GM04504 (cell line): ENCODE data around the gene PLK5.
"Not testable (repeated sequence)": the region's sequence is repeated elsewhere in the genome, so short reads cannot be mapped to it uniquely, and the experiment has no call there.

Experiments
- DNase-seq: peaks from one replicate; pipeline ENCODE4 v3.0.0-alpha.2; 2012; ENCODE audit warnings: low read depth

Gene PLK5

GRCh38 chr19:1491114-1491848, 32.6 kb upstream of the PLK5 start, which contains the start of gene REEP6:
REEP6 (plus strand) TSS chr19:1491181; CDS start chr19:1491270, 89 bp downstream.
- DNase-seq = no peak

DNA sequence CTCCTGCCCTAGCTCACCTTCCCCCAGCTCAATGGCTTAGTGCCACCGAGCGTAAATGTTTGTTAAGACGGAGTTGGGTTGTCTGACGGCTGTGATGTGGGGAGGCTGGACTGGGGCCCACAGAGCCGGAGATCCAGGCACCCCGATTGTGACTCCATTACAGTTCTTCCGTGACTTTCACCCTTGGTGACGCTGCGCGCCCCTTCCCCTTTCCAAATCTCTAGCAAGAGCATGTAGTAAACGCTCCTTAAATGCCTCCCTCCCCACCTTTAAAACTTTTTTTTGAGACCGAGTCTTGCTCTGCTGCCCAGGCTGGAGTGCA, 32.1 kb upstream of the PLK5 start:
- DNase-seq = no peak

- no peak for DNase-seq
Observed at GRCh38 chr19:1492474-1493006, 31.3 kb upstream of the PLK5 start.

DNA sequence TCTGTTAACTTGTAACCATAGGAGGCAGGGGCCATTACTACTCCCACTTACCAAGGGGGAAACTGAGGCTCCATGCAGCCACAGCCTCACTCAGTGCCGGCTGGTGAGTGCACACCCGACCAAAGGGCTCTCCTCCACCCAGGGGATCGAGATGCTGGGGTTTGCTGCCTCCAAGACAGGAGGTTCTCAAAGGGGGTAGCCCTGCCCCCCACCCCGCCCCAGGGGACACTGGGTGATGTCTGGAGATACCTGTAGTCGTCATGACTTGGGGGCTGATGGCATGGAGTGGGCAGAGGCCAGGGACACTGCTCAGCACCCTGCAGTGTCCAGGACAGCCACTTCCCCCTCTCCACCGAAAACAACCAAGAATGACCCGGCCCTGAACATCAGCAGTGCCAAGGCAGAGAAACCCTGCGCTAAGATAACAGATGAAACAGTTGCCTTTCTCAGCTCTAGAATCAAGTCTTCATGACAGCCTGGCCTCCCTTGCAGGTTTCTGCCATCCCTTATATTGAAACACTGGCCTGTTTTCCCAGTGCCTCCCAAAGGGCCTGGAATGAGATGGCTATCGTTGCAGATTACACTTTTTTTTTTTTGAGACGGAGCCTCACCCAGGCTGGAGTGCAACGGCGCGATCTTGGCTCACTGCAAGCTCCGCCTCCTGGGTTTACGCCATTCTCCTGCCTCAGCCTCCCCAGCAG, 29.6 kb upstream of the PLK5 start:
- no peak for DNase-seq

GRCh38 chr19:1495051-1495798, 28.7 kb upstream of the PLK5 start:
- no peak for DNase-seq

DNA sequence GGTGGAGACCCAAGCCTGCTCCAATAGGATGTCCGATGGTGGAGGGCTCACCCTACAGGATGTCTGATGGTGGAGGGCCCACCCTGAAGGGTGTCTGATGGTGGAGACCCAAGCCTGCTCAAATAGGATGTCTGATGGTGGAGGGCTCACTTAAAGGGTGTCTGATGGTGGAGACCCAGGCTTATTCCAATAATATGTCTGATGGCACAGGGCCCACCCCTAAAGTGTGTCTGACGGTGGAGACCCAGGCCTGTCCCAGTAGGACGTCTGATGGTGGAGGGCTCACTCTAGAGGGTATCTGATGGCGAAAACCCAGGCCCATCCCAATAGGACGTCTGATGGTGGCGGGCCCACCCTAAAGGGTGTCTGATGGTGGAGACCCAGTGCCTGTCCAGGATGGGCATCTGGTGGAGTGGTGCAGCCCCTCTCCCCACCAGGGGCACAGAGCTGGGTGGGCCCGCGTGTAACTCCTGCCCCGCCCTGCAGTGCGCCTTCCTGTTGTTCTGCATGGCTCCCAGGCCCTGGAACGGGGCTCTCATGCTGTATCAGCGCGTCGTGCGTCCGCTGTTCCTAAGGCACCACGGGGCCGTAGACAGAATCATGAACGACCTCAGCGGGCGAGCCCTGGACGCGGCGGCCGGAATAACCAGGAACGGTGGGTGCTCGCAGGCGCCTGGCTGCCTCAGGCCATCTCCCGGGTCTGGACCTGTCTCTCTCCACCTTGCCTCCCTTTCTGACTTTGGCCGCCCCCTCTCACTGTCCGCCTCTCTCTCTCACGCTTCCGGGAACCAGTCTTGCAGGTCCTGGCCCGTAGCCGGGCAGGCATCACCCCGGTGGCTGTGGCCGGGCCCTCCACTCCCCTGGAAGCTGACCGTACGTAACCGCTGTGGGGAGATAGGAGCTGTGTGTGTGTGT, 27.8 kb upstream of the PLK5 start:
- DNase-seq = no peak

DNA sequence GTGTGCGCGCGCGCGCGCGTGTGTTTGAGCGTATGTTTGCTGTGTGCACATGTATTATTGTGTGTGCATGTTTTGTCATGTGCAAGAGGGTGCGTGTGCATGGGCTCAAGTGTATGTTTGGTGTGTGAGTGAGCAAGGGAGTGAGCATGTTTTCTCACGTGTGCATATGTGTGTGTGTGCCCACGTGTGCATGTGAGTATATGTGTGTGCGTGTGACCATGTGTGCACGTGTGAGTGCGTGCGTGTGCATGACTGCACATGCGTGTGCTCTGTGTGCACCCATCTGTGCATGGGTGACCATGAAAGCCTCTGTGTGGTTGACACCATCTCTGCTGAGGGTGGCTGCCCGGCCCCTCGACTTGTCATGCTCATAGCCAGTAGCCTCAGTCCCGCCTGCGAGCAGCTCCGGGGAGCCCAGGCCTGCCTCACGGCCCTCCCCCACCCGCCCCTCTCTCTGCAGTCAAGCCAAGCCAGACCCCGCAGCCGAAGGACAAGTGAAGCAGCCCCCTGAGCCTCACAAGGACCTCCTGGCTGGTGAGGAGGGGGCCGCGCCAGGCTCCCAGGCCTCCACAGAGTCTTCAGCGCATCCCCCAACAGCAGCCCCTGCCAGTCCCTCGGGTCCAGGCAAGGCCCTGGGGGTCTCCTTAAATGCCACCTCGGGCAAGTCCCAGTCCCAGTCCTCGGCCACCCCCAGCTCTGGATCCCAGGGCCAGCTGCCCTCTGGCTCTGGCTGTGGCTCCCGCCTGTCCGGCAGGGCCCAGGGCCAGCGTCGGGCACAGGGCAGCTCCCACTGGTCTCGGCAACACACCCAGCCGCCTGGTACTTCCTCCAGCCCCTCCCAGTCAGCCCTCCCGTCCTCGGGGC, 26.9 kb upstream of the PLK5 start:
- no peak for DNase-seq

DNA sequence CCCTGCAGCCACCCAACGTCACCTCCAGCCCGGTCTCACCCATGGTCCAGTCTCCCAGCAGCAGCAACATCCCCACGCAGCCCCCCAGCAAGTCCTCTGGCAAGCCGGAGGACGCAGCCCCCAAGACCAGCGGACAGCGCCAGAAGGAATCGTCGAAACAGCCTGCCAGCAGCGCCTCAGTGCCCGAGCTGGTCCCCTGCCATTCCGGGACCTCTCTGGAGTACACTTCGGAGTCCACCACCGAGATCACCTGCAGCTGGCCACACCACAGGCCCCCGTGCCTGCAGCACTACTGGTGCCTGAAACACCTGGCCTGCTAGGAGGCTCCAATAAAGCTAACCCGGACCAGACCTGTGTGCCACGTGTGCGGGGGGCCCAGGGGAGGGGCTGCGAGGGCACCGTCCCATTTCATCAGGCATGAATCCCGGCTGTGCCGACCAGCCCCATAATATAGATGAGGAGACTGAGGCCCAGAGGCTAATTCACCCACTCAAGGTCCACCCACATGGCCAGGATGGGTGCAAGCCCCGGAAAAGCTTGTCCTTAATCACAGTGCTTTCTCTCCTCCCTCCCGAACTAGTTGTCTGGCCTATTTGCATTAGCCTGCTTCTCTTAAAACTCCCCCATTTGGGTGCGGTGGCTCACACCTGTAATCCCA, 26.2 kb upstream of the PLK5 start:
- no peak for DNase-seq

- DNase-seq = not testable (repeated sequence)
Observed at GRCh38 chr19:1499231-1499630, 24.6 kb upstream of the PLK5 start.

DNA sequence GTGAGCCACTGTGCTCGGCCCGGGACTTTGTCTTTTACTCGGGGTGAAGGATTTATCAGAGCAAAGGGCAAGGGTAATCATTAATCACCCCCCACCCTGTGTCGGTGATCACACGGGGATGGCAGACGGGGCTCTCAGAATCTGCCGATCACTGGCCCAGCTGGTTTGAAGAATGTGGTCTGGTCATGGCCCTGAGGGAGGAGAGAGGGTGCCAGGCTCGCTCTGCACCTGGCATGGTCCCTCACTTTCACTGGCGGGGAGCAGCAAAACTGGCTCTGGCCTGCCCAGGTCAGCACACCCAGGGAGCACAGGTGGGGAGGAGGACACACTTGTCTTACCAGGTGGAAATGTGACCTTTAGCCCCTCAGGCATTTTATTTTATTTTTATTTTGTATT, 22.7 kb upstream of the PLK5 start:
- no peak for DNase-seq

GRCh38 chr19:1502433-1503088, 21.3 kb upstream of the PLK5 start:
- DNase-seq = no peak

- DNase-seq = no peak
Observed at GRCh38 chr19:1503089-1503924, 20.6 kb upstream of the PLK5 start.

DNA sequence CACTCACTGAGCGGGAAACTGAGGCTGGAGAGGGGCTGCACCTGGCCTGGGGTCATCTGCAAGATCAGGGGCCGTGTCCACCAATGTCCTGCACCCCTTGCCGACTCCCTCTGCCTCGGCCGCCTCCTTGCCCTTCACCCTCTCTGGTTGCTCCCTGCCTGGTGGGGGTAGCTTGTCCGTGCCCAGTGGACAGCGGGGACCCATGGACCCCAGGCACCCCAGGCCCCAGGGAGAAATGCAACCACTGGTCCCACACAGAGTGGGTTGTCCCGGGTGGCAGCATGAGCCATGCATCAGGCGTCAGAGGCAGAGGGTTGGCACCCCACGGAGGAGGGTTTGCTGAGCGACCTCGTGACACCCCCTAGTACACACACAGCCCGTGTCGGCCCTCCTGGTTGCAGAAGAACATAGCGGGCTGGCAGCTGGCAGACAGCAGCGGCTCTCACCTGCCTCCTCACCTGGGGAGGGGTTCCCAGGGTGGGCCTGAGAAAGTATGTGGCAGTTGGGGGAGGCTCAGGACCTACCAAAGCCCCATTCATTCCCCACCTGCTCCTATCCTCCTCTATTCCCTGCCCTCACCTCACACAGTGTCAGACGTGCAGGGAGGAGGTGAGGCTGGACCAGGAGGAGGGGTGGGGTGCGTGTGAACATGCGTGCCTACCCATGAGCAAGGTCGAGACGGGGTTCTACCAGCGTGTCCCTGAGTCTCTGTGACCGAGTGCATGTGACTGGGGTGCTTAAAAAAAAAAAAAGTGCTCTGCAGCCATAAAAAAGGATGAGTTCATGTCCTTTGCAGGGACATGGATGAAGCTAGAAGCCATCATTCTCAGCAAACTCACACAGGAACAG, 19.7 kb upstream of the PLK5 start:
- DNase-seq = no peak

GRCh38 chr19:1505012-1505411, 18.9 kb upstream of the PLK5 start:
- DNase-seq = no peak

DNA sequence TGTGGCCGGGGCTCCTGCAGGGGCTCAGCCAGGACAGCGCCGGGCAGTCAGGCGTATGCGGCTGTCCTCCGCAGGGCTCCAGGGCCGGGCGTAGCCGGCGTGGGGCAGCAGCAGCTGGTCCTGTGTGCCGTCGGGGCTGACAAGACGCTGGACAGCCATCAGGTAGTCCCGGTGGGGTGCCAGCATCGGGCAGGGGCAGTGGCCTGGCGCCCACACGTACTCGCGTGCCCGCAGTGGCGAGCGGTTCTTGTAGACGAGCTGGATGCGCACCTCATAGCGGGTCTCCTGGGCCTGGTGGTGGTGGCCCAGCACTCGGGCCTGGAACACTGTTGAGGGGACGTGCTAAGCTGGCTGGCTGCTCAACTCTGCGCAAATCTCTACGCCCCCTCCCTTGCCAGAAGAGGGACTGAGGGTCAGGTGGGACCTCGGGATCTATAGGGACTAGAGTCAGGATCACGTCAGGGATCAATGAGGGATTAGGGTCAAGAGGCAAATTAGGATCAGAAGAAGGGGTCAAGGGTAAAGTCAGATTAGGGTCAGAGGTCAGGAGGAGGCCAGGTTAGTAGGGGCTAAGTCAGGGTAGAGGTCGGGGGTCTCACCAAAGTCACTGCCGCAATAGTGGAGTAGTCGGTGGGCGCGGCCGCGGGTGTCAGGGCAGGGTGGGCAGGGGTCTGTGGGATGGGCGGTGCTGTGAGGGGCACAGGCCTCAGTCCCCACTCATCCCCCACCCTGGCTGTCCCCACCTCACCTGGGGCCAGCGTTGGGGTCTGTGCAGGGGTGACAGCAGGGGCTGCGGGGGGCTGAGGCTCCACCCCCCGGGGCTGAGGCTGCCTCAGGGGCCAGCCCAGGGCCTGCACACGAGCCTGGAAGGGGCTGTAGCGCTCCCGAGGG, 17.6 kb upstream of the PLK5 start:
- DNase-seq = no peak

GRCh38 chr19:1507192-1507660, 16.7 kb upstream of the PLK5 start:
- DNase-seq = no peak
